Astrocyte (in vitro differentiated cells and primary cell): Measurements from ENCODE around the gene PAF1. TPM values are rescaled to one million over a fixed set of nuclear protein-coding genes. Genes with fewer than 3 reads are reported as not detected.

Experiments used
- DNase-seq: peaks from one replicate; pipeline ENCODE4 v3.0.0-alpha.2; 2010; ENCODE audit warnings: low read depth
- FAIRE-seq: peaks from 2 replicates; lab custom pipeline; 2011; peaks lifted over from hg19 to GRCh38; lab: Jason Lieb, UNC
- H2AFZ ChIP-seq: 2 replicates; pipeline ENCODE4 v1.6.0; 2012; ENCODE audit warnings: low read depth, low read length, inconsistent platforms
- H3K27ac ChIP-seq: 2 replicates; pipeline ENCODE4 v1.5.1; 2011; ENCODE audit warnings: low read depth, low read length, inconsistent platforms
- H3K27me3 ChIP-seq: 2 replicates; pipeline ENCODE4 v1.6.0; 2011; ENCODE audit warnings: low read length, inconsistent platforms; ENCODE audit not compliant: insufficient read depth
- H3K36me3 ChIP-seq: 2 replicates; pipeline ENCODE4 v1.5.1; 2011; ENCODE audit warnings: low read length, inconsistent platforms; ENCODE audit not compliant: insufficient read depth
- H3K4me1 ChIP-seq: 2 replicates; pipeline ENCODE4 v1.5.1; 2011; ENCODE audit warnings: low read length, inconsistent platforms; ENCODE audit not compliant: insufficient read depth
- H3K4me2 ChIP-seq: 2 replicates; pipeline ENCODE4 v1.6.0; 2012; ENCODE audit warnings: low read length, inconsistent platforms
- H3K4me3 ChIP-seq: 2 replicates; pipeline ENCODE4 v1.5.1; 2011; ENCODE audit warnings: low read depth, mild to moderate bottlenecking, low read length, inconsistent platforms; ENCODE audit not compliant: insufficient read depth
- H3K79me2 ChIP-seq: 2 replicates; pipeline ENCODE4 v1.6.0; 2012; ENCODE audit warnings: mild to moderate bottlenecking, low read length, inconsistent platforms; ENCODE audit not compliant: insufficient read depth
- H3K9ac ChIP-seq: 2 replicates; pipeline ENCODE4 v1.6.0; 2012; ENCODE audit warnings: mild to moderate bottlenecking, low read length, inconsistent platforms
- H3K9me3 ChIP-seq: 2 replicates; pipeline ENCODE4 v1.5.1; 2012; ENCODE audit warnings: low read depth, mild to moderate bottlenecking, low read length, inconsistent platforms; ENCODE audit not compliant: insufficient read depth
- H4K20me1 ChIP-seq: 2 replicates; pipeline ENCODE4 v1.6.0; 2012; ENCODE audit warnings: low read length, inconsistent platforms; ENCODE audit not compliant: insufficient read depth
- H3K27ac Mint-ChIP-seq: one replicate; pipeline ENCODE4 v1.8.0; 2021; ENCODE audit warnings: mild to moderate bottlenecking, mixed read lengths; ENCODE audit not compliant: unreplicated experiment
- H3K27me3 Mint-ChIP-seq: one replicate; pipeline ENCODE4 v1.8.0; 2021; ENCODE audit warnings: low read depth, mixed read lengths; ENCODE audit not compliant: unreplicated experiment
- H3K36me3 Mint-ChIP-seq: one replicate; pipeline ENCODE4 v1.8.0; 2021; ENCODE audit warnings: low read depth, mixed read lengths; ENCODE audit not compliant: unreplicated experiment
- H3K4me1 Mint-ChIP-seq: one replicate; pipeline ENCODE4 v1.8.0; 2021; ENCODE audit warnings: low read depth, mixed read lengths; ENCODE audit not compliant: unreplicated experiment
- H3K4me3 Mint-ChIP-seq: one replicate; pipeline ENCODE4 v1.8.0; 2021; ENCODE audit warnings: mild to moderate bottlenecking, moderate library complexity, mixed read lengths; ENCODE audit not compliant: unreplicated experiment
- H3K9me3 Mint-ChIP-seq: one replicate; pipeline ENCODE4 v1.8.0; 2021; ENCODE audit warnings: mild to moderate bottlenecking, mixed read lengths; ENCODE audit not compliant: unreplicated experiment
- CTCF ChIP-seq: IDR thresholded peaks from 2 replicates; pipeline ENCODE4 v1.5.1; 2011; ENCODE audit warnings: low read depth, mild to moderate bottlenecking, inconsistent platforms, low read length, moderate library complexity; ENCODE audit not compliant: insufficient read depth
- EZH2 ChIP-seq: IDR thresholded peaks from 2 replicates; pipeline ENCODE4 v1.6.1; 2012; ENCODE audit warnings: mild to moderate bottlenecking, low read length, inconsistent platforms; ENCODE audit not compliant: insufficient read depth
- total RNA-seq: library from RNA; stranded (reverse); gene quantifications from 2 replicates; pipeline ENCODE4 v1.2.1, GENCODE V29; 2021

PAF1 gene
- total RNA-seq, 1 donor from 2014 or later: 43.2 TPM

GRCh38 chr19:39356073-39356472 lies 34.8 kb downstream of the PAF1 start:
- Histone ChIP-seq H3K27me3 (no peaks in the 10 kb centered on the region), H2AFZ (no peak overlapping the region), H3K79me2 (peaks cover 27% of the 10 kb centered on the region), H3K27ac (no peak overlapping the region), H3K9me3 (no peaks in the 10 kb centered on the region), H3K4me2 (no peak overlapping the region), H3K36me3 (peaks cover 64% of the 10 kb centered on the region), H3K4me3 (no peak overlapping the region), H3K9ac (no peak overlapping the region), H3K4me1 (no peaks in the 10 kb centered on the region), H4K20me1 (peaks cover 29% of the 10 kb centered on the region)
- Mint-ChIP-seq H3K27ac (no peak overlapping the region), H3K4me1 (no peaks in the 10 kb centered on the region), H3K9me3 (no peaks in the 10 kb centered on the region), H3K27me3 (no peaks in the 10 kb centered on the region), H3K4me3 (no peak overlapping the region), H3K36me3 (peaks cover 37% of the 10 kb centered on the region)
- TF ChIP-seq EZH2 (no peak), CTCF (no peak)
- DNase-seq (no peak), FAIRE-seq (no peak)

GRCh38 chr19:39355253-39355652 lies 35.7 kb downstream of the PAF1 start:
- H3K9me3 ChIP-seq: no peaks in the 10 kb centered on the region
- TF ChIP-seq CTCF (no peak), EZH2 (no peak)
- no peak for FAIRE-seq
- Mint-ChIP-seq H3K9me3 (no peaks in the 10 kb centered on the region), H3K4me3 (no peak overlapping the region), H3K27me3 (no peaks in the 10 kb centered on the region), H3K27ac (no peak overlapping the region), H3K4me1 (no peaks in the 10 kb centered on the region), H3K36me3 (peaks cover 31% of the 10 kb centered on the region)
- H3K36me3 ChIP-seq: peaks cover 56% of the 10 kb centered on the region
- H3K4me1 ChIP-seq: no peaks in the 10 kb centered on the region
- H3K27me3 ChIP-seq: no peaks in the 10 kb centered on the region
- H4K20me1 ChIP-seq: peaks cover 35% of the 10 kb centered on the region
- DNase-seq: no peak
- H3K27ac ChIP-seq: no peak overlapping the region
- peaks cover 31% of the 10 kb centered on the region for H3K79me2 ChIP-seq
- H3K4me2 ChIP-seq: no peak overlapping the region
- no peak overlapping the region for H3K4me3 ChIP-seq
- no peak overlapping the region for H2AFZ ChIP-seq
- no peak overlapping the region for H3K9ac ChIP-seq

GRCh38 chr19:39352381-39353255 lies 38.3 kb downstream of the PAF1 start:
- Histone ChIP-seq H4K20me1 (peaks cover 60% of the 10 kb centered on the region), H3K27me3 (no peaks in the 10 kb centered on the region), H3K36me3 (peaks cover 43% of the 10 kb centered on the region), H2AFZ (no peak overlapping the region), H3K4me3 (no peak overlapping the region), H3K9ac (no peak overlapping the region), H3K4me1 (peaks cover 5% of the 10 kb centered on the region), H3K79me2 (peaks cover 54% of the 10 kb centered on the region), H3K9me3 (no peaks in the 10 kb centered on the region), H3K27ac (no peak overlapping the region), H3K4me2 (no peak overlapping the region)
- FAIRE-seq (no peak), DNase-seq (no peak)
- H3K9me3 Mint-ChIP-seq: no peaks in the 10 kb centered on the region
- H3K36me3 Mint-ChIP-seq: peaks cover 31% of the 10 kb centered on the region
- no peak overlapping the region for H3K27ac Mint-ChIP-seq
- H3K4me3 Mint-ChIP-seq: no peak overlapping the region
- H3K4me1 Mint-ChIP-seq: peaks cover 8% of the 10 kb centered on the region
- H3K27me3 Mint-ChIP-seq: no peaks in the 10 kb centered on the region
- TF ChIP-seq CTCF: no peak
